HepG2 (cell line): ENCODE results near the gene SCARF1. TPM values are rescaled to one million over a fixed set of nuclear protein-coding genes. Genes with fewer than 3 reads are reported as not detected.
A peak's percentile ranks its signal among the peaks of the same experiment; 100 is the strongest.

Experiments
- AGO2 ChIP-seq: fragments of 200-400 bp; formaldehyde crosslinking; optimal IDR thresholded peaks from 2 replicates; pipeline ENCODE3; 2017; ENCODE audit warnings: mild to moderate bottlenecking, low read depth, low read length, moderate library complexity
- AKNA ChIP-seq: sonication (generic); formaldehyde crosslinking; IDR thresholded peaks from 2 replicates; pipeline ENCODE4 v1.4.0; 2020; ENCODE audit warnings: missing genetic modification reagents, borderline replicate concordance
- ARHGAP35 ChIP-seq: sonication (generic); formaldehyde crosslinking; IDR thresholded peaks from 2 replicates; pipeline ENCODE4 v1.9.0; 2022; ENCODE audit warnings: mild to moderate bottlenecking, inconsistent platforms, moderate library complexity, missing genetic modification reagents, borderline replicate concordance
- CERS6 ChIP-seq: sonication (generic); formaldehyde crosslinking; IDR thresholded peaks from 2 replicates; pipeline ENCODE4 v1.5.0; 2020; ENCODE audit warnings: missing genetic modification reagents
- CHD4 ChIP-seq: fragments of 200-600 bp; sonication (generic); IDR thresholded peaks from 2 replicates; pipeline ENCODE4 v1.7.0; 2017; ENCODE audit warnings: mild to moderate bottlenecking, low read length, borderline replicate concordance
- FIP1L1 ChIP-seq: fragments of 200-400 bp; formaldehyde crosslinking; IDR thresholded peaks from 2 replicates; pipeline ENCODE4 v1.6.1; 2018; ENCODE audit warnings: low read depth, mild to moderate bottlenecking, low read length, moderate library complexity, borderline replicate concordance; ENCODE audit not compliant: insufficient read depth
- FOXM1 ChIP-seq: sonication (generic); formaldehyde crosslinking; IDR thresholded peaks from 2 replicates; pipeline ENCODE4 v1.5.0; 2020; ENCODE audit warnings: missing genetic modification reagents
- HNF4A ChIP-seq: sonication (generic); formaldehyde crosslinking; IDR thresholded peaks from 2 replicates; pipeline ENCODE4 v1.4.0; 2020; ENCODE audit warnings: missing genetic modification reagents
- REPIN1 ChIP-seq: sonication (generic); formaldehyde crosslinking; IDR thresholded peaks from 2 replicates; pipeline ENCODE4 v1.8.0; 2022; ENCODE audit warnings: missing genetic modification reagents, low read depth, mild to moderate bottlenecking, borderline replicate concordance
- SAP130 ChIP-seq: IDR thresholded peaks from 2 replicates; pipeline ENCODE4 v1.6.1; 2016; ENCODE audit warnings: low read depth
- TP53 ChIP-seq: sonication (generic); formaldehyde crosslinking; conservative IDR thresholded peaks from 2 replicates; pipeline ENCODE4 v1.4.0; 2020; ENCODE audit warnings: missing genetic modification reagents
- U2AF1 ChIP-seq: fragments of 200-400 bp; formaldehyde crosslinking; optimal IDR thresholded peaks from 2 replicates; pipeline ENCODE3; 2017; ENCODE audit warnings: mild to moderate bottlenecking, low read depth, low read length
- ZNF280D ChIP-seq: sonication (generic); formaldehyde crosslinking; IDR thresholded peaks from 2 replicates; pipeline ENCODE4 v1.5.1; 2020; ENCODE audit warnings: mild to moderate bottlenecking, missing genetic modification reagents
- ZNF687 ChIP-seq: sonication (generic); formaldehyde crosslinking; IDR thresholded peaks from 2 replicates; pipeline ENCODE4 v1.5.1; 2020; ENCODE audit warnings: mild to moderate bottlenecking, missing genetic modification reagents, moderate library complexity
- ZNF749 ChIP-seq: sonication (generic); formaldehyde crosslinking; IDR thresholded peaks from 2 replicates; pipeline ENCODE4 v1.8.0; 2022; ENCODE audit warnings: mild to moderate bottlenecking, missing genetic modification reagents, moderate library complexity, borderline replicate concordance
- ZNF777 ChIP-seq: sonication (generic); formaldehyde crosslinking; IDR thresholded peaks from 2 replicates; pipeline ENCODE4 v1.4.0; 2020; ENCODE audit warnings: missing genetic modification reagents
- polyA plus RNA-seq, 8 experiments: library from polyadenylated mRNA; depleted of rRNA in 3 of 8; stranded (reverse) in 7 of 8; unstranded in 1 of 8; fragments of >200 nt; fragmentation: Illumina TruSeq in 4 of 8; extraction: Trizol in 4 of 8; gene quantifications; 2 replicates each; pipeline versions ENCODE4 v1.2.1 to v1.2.3, GENCODE V29; 2011 to 2016; ENCODE audit warnings: low read depth in 4 of 8, missing spikeins in 1 of 8, mixed read lengths in 1 of 8; ENCODE audit not compliant: insufficient read depth in 1 of 8
- total RNA-seq, 5 experiments: library from RNA; depleted of rRNA; stranded (reverse); fragments of >200 nt; fragmentation: Illumina TruSeq; extraction: Trizol; gene quantifications; 2 replicates each; pipeline ENCODE4 v1.2.3, GENCODE V29; 2016; ENCODE audit warnings: low read depth in 1 of 5

SCARF1 gene
- total and polyA plus RNA-seq, 2 of the 13 experiments (the other 11 are each of a cell fraction or from before 2014, with no cell fraction given): 0.24 to 0.71 TPM

- TF ChIP-seq ZNF777 (CRISPR knock-in tag) (no peak), TP53 (CRISPR knock-in tag) (no peak), ARHGAP35 (CRISPR knock-in tag) (no peak), REPIN1 (CRISPR knock-in tag) (no peak), SAP130 (CRISPR knock-in tag) (peak; percentile 95), ZNF687 (CRISPR knock-in tag) (peak; percentile 77), U2AF1 (no peak), FIP1L1 (no peak), ZNF749 (CRISPR knock-in tag) (no peak; the same call in 1 of the 2 replicates), HNF4A (CRISPR knock-in tag) (peak; percentile 52; the same call in 1 of the 2 replicates), ZNF280D (CRISPR knock-in tag) (no peak), CERS6 (CRISPR knock-in tag) (no peak), CHD4 (no peak), AKNA (CRISPR knock-in tag) (no peak), AGO2 (peak; percentile 88), FOXM1 (no peak)
Measured at GRCh38 chr17:1649844-1650501, 4.4 kb upstream of the SCARF1 start, which contains the start of gene RILP (continued).
